HEK293T (cell line): ENCODE results near the gene N4BP3.

ENCODE experiments used
- CTCF ChIA-PET: fragments of 350-600 bp; formaldehyde crosslinking; extraction: SDS; loops from one replicate; lab custom pipeline; 2021; ENCODE audit warnings: antibody characterized with exemption, inconsistent platforms; lab: Yijun Ruan, JAX
- POLR2A ChIA-PET: fragments of 350-600 bp; formaldehyde crosslinking; extraction: SDS; loops from one replicate; lab custom pipeline; 2020; ENCODE audit warnings: antibody characterized with exemption, inconsistent platforms; lab: Yijun Ruan, JAX
- DNase-seq: peaks from one replicate; pipeline ENCODE4 v3.0.0; 2012; ENCODE audit warnings: mixed read lengths; ENCODE audit errors: extremely low spot score
- ARNT ChIP-seq: fragments of 450-650 bp; IDR thresholded peaks from 2 replicates; pipeline ENCODE4 v1.6.1; 2017; ENCODE audit warnings: mild to moderate bottlenecking
- BHLHE40 ChIP-seq: fragments of 450-650 bp; IDR thresholded peaks from 2 replicates; pipeline ENCODE4 v1.6.1; 2016; ENCODE audit warnings: mild to moderate bottlenecking, moderate library complexity, borderline replicate concordance
- CTBP1 ChIP-seq: fragments of 450-650 bp; IDR thresholded peaks from 2 replicates; pipeline ENCODE4 v1.6.1; 2016; ENCODE audit warnings: borderline replicate concordance
- ELF4 ChIP-seq: fragments of 450-650 bp; IDR thresholded peaks from 2 replicates; pipeline ENCODE4 v1.6.1; 2017; ENCODE audit warnings: antibody characterized with exemption
- FOXA1 ChIP-seq: fragments of 450-650 bp; IDR thresholded peaks from 2 replicates; pipeline ENCODE4 v1.6.1; 2016; ENCODE audit warnings: mild to moderate bottlenecking
- FOXK2 ChIP-seq: fragments of 450-650 bp; IDR thresholded peaks from 2 replicates; pipeline ENCODE4 v1.6.1; 2016; ENCODE audit warnings: mild to moderate bottlenecking
- FOXM1 ChIP-seq: fragments of 450-650 bp; IDR thresholded peaks from 2 replicates; pipeline ENCODE4 v1.6.1; 2017; ENCODE audit warnings: mild to moderate bottlenecking, borderline replicate concordance
- HDGF ChIP-seq: fragments of 450-650 bp; IDR thresholded peaks from 2 replicates; pipeline ENCODE4 v1.6.1; 2017; ENCODE audit warnings: antibody characterized with exemption, borderline replicate concordance
- L3MBTL2 ChIP-seq: fragments of 450-650 bp; conservative IDR thresholded peaks from 2 replicates; pipeline ENCODE4 v1.6.1; 2016; ENCODE audit warnings: mild to moderate bottlenecking
- LEF1 ChIP-seq: fragments of 450-650 bp; IDR thresholded peaks from 2 replicates; pipeline ENCODE4 v1.6.1; 2017; ENCODE audit warnings: mild to moderate bottlenecking, borderline replicate concordance
- NFRKB ChIP-seq: fragments of 450-650 bp; IDR thresholded peaks from 2 replicates; pipeline ENCODE4 v1.6.1; 2016; ENCODE audit warnings: mild to moderate bottlenecking, moderate library complexity
- PKNOX1 ChIP-seq: fragments of 450-650 bp; IDR thresholded peaks from 2 replicates; pipeline ENCODE4 v1.6.1; 2016
- SP1 ChIP-seq: fragments of 450-650 bp; IDR thresholded peaks from 2 replicates; pipeline ENCODE4 v1.6.1; 2017
- SUZ12 ChIP-seq: fragments of 450-650 bp; IDR thresholded peaks from 2 replicates; pipeline ENCODE4 v1.6.1; 2016; ENCODE audit warnings: mild to moderate bottlenecking
- TARDBP ChIP-seq: fragments of 450-650 bp; IDR thresholded peaks from 2 replicates; pipeline ENCODE4 v1.6.1; 2016
- ZNF384 ChIP-seq: fragments of 450-650 bp; IDR thresholded peaks from 2 replicates; pipeline ENCODE4 v1.6.1; 2016

Gene N4BP3

DNA sequence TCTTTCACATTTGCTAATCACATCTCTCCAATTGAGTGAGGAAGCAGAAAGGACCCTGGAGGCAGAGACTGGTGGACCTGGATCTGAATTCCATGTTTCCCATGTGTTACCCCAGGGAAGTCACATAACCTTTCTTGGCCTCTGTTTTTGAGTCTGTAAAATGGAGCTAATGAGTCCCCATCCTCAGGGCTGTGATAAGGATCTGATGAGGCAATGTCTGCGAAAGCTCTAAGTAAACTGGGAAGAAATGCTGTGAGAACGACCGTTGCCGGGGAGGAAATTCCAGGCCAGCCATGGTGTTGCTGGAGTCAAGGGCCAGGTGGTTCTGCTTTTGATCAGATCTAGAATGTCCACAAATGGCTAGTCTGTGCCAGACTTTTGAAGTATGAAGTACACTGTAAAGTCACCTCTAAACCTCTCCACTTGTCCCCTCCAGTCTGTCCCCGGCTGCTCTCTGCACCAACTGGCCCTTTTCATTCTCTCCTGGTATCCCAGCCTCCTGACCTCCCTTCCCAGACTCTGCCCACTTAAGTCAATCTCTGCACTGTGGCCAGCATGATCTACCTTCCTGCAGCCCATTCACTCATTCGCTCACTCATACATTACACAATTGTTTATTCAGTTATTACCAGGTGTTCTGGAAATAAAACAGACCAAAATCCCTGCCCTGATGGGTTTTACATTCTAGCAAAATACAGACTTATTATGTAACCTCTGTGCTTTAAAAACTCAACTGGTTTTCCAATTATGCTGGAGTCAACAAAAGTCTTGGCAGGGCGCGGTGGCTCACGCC, 32.5 kb upstream of the N4BP3 start:
- CTCF ChIA-PET = interaction anchor here (0.6 kb wide), 1 partner anchor 9 kb away, joined by 3 read pairs; no protein-coding TSS in a partner anchor
- no peak for TF ChIP-seq FOXA1
- TF ChIP-seq SUZ12 = no peak
- no peak for TF ChIP-seq CTBP1
- no peak for TF ChIP-seq TARDBP
- TF ChIP-seq PKNOX1 = no peak
- no peak for TF ChIP-seq LEF1
- TF ChIP-seq FOXK2 = no peak
- TF ChIP-seq FOXM1 = no peak
- TF ChIP-seq NFRKB = no peak
- TF ChIP-seq ZNF384 = no peak
- TF ChIP-seq SP1 = no peak
- no peak for TF ChIP-seq ARNT
- DNase-seq = peak; percentile 4
- POLR2A ChIA-PET = interaction anchor here (1.1 kb wide), 2 partner anchors 68 to 73 kb away, joined by 3 to 4 read pairs; partner anchors contain the start of gene NHP2

DNA sequence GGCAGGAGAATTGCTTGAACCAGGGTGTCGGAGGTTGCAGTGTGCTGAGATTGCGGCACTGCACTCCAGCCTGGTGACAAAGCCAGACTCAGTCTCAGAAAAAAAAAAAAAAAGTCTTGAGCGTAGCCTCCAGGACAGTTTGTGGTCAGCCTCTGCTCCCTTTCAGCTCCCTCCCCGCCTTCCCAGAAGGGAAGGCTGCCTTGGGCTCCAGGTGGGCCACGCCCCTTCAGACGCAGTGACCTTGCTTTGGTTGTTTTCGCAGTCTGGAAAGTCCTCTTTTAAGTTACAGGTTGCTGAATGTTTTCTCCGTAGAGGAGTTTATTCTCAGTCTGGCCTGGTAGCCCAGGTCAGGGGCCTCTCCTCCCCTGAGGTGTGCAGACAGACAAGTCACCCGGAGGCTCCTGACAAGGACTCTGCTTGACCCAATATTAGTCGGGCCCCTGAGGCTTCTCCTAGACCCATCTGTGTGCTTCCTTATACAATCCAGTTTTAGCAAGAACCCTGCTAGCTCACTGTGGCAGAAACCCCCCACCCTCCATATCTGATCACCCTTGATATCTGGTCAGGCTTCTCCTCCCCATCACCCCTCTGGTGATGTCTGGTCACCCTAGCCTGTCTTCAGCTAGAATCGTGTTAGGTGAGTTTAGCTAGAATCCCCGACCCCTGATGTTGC, 31.6 kb upstream of the N4BP3 start:
- TF ChIP-seq SP1 (no peak), PKNOX1 (no peak), L3MBTL2 (no peak), LEF1 (no peak), ZNF384 (no peak), FOXM1 (no peak), BHLHE40 (no peak), ELF4 (no peak), ARNT (no peak), SUZ12 (no peak), FOXK2 (no peak), HDGF (no peak), NFRKB (no peak), FOXA1 (no peak), CTBP1 (no peak), TARDBP (no peak)
- ChIA-PET CTCF (no interaction called here), POLR2A (interaction anchor here (1.1 kb wide), 2 partner anchors 67 to 72 kb away, joined by 3 to 4 read pairs; partner anchors contain the start of gene NHP2)
- no peak for DNase-seq

DNA sequence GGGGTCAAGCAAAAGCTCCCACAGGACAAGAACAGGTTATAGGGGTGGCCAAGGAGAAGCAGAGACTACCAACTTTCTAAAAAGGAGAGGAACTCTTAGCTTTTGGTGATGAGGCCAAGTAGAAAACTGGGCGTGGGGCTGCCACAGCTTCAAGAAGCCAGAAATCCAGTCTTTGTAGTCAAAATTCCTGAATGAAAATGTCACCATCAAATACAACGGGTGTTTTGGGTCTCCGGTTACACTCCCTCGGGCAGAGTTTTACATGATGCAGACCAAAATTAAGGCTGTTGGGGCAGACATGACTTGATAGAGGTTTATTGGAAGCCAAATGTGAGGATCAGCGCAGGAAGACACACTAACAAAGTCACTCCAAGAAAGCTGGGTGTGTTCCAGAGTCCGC, 29.4 kb upstream of the N4BP3 start:
- no peak for DNase-seq
- POLR2A ChIA-PET = interaction anchor here (0.7 to 1.9 kb wide), 2 partner anchors 70 to 1476 kb away, joined by 3 to 7 read pairs; partner anchors contain the start of gene NHP2
- no peak for TF ChIP-seq FOXA1
- TF ChIP-seq ZNF384 = no peak
- no peak for TF ChIP-seq ELF4
- no peak for TF ChIP-seq LEF1
- TF ChIP-seq PKNOX1 = no peak
- TF ChIP-seq NFRKB = no peak
- TF ChIP-seq SP1 = no peak
- TF ChIP-seq SUZ12 = no peak
- TF ChIP-seq L3MBTL2 = no peak
- no peak for TF ChIP-seq HDGF
- TF ChIP-seq CTBP1 = no peak
- no peak for TF ChIP-seq FOXK2
- no peak for TF ChIP-seq BHLHE40
- no peak for TF ChIP-seq ARNT
- TF ChIP-seq TARDBP = no peak
- no peak for TF ChIP-seq FOXM1
- CTCF ChIA-PET = interaction anchor here (0.6 to 1.2 kb wide), 2 partner anchors 8 to 21 kb away, joined by 3 read pairs; no protein-coding TSS in a partner anchor

GRCh38 chr5:178085316-178085715, 28.0 kb upstream of the N4BP3 start:
- DNase-seq = no peak
- POLR2A ChIA-PET = interaction anchor here (1.9 kb wide), 1 partner anchor 68 kb away, joined by 7 read pairs; the partner anchor contains the start of gene NHP2
- TF ChIP-seq FOXM1 (no peak), ZNF384 (no peak), PKNOX1 (no peak), HDGF (no peak), L3MBTL2 (no peak), SP1 (no peak), ELF4 (no peak), BHLHE40 (no peak), LEF1 (no peak), FOXA1 (no peak), ARNT (no peak), SUZ12 (no peak), NFRKB (no peak), TARDBP (no peak), FOXK2 (no peak), CTBP1 (no peak)
- CTCF ChIA-PET = no interaction called here
